ENCODE results near the gene CNTN4. TPM values are rescaled to one million over a fixed set of nuclear protein-coding genes. Genes with fewer than 3 reads are reported as not detected.

Gene CNTN4
- polyA plus RNA-seq, 2 donors: 0.51 to 0.54 TPM

- Histone ChIP-seq H3K4me1 (ENCODE audit: control insufficient read depth in 2 of 2, insufficient read depth in 2 of 2, low read length in 1 of 2) (no peaks in the 10 kb centered on the region), H3K36me3 (ENCODE audit: control insufficient read depth in 2 of 2, insufficient read depth in 2 of 2, low read length in 1 of 2) (no peaks in the 10 kb centered on the region), H3K27me3 (ENCODE audit: control insufficient read depth in 1 of 2, insufficient read depth in 2 of 2, low read length in 2 of 2) (no peaks in the 10 kb centered on the region), H3K4me3 (ENCODE audit: low read depth in 1 of 2, low read length in 2 of 2) (no peak overlapping the region), H3K9me3 (ENCODE audit: control insufficient read depth in 2 of 2, insufficient read depth in 1 of 2, low read depth in 1 of 2, low read length in 1 of 2) (no peaks in the 10 kb centered on the region), H3K27ac (ENCODE audit: low read depth in 2 of 2, low read length in 1 of 2) (no peak overlapping the region)
- WGBS, 2 donors: 32 to 35% methylated on average over 8 of the region's 8 CpGs
Measured at GRCh38 chr3:2727610-2728318, 629.1 kb downstream of the CNTN4 start.

GRCh38 chr3:2731843-2732242 is 633.2 kb downstream of the CNTN4 start:
- H3K9me3 ChIP-seq (ENCODE audit: control insufficient read depth in 2 of 2, insufficient read depth in 1 of 2, low read depth in 1 of 2, low read length in 1 of 2): no peaks in the 10 kb centered on the region
- no peaks in the 10 kb centered on the region for H3K27me3 ChIP-seq (ENCODE audit: control insufficient read depth in 1 of 2, insufficient read depth in 2 of 2, low read length in 2 of 2)
- H3K36me3 ChIP-seq (ENCODE audit: control insufficient read depth in 2 of 2, insufficient read depth in 2 of 2, low read length in 1 of 2): no peaks in the 10 kb centered on the region
- WGBS, 2 donors: 74 to 84% methylated on average over 2 of the region's 2 CpGs
- H3K4me3 ChIP-seq (ENCODE audit: low read depth in 1 of 2, low read length in 2 of 2): no peak overlapping the region
- H3K27ac ChIP-seq (ENCODE audit: low read depth in 2 of 2, low read length in 1 of 2): no peak overlapping the region
- H3K4me1 ChIP-seq (ENCODE audit: control insufficient read depth in 2 of 2, insufficient read depth in 2 of 2, low read length in 1 of 2): no peaks in the 10 kb centered on the region

GRCh38 chr3:2735392-2735894 is 636.8 kb downstream of the CNTN4 start:
- Histone ChIP-seq H3K27me3 (ENCODE audit: control insufficient read depth in 1 of 2, insufficient read depth in 2 of 2, low read length in 2 of 2) (no peaks in the 10 kb centered on the region), H3K27ac (ENCODE audit: low read depth in 2 of 2, low read length in 1 of 2) (no peak overlapping the region), H3K36me3 (ENCODE audit: control insufficient read depth in 2 of 2, insufficient read depth in 2 of 2, low read length in 1 of 2) (no peaks in the 10 kb centered on the region), H3K4me1 (ENCODE audit: control insufficient read depth in 2 of 2, insufficient read depth in 2 of 2, low read length in 1 of 2) (no peaks in the 10 kb centered on the region), H3K4me3 (ENCODE audit: low read depth in 1 of 2, low read length in 2 of 2) (no peak overlapping the region), H3K9me3 (ENCODE audit: control insufficient read depth in 2 of 2, insufficient read depth in 1 of 2, low read depth in 1 of 2, low read length in 1 of 2) (no peaks in the 10 kb centered on the region)
- 69 to 74% methylated on average over 7 of the region's 7 CpGs for WGBS, 2 donors

- Histone ChIP-seq H3K27ac (ENCODE audit: low read depth in 2 of 2, low read length in 1 of 2) (no peak overlapping the region), H3K27me3 (ENCODE audit: control insufficient read depth in 1 of 2, insufficient read depth in 2 of 2, low read length in 2 of 2) (no peaks in the 10 kb centered on the region), H3K9me3 (ENCODE audit: control insufficient read depth in 2 of 2, insufficient read depth in 1 of 2, low read depth in 1 of 2, low read length in 1 of 2) (no peaks in the 10 kb centered on the region), H3K4me3 (ENCODE audit: low read depth in 1 of 2, low read length in 2 of 2) (no peak overlapping the region), H3K4me1 (ENCODE audit: control insufficient read depth in 2 of 2, insufficient read depth in 2 of 2, low read length in 1 of 2) (no peaks in the 10 kb centered on the region), H3K36me3 (ENCODE audit: control insufficient read depth in 2 of 2, insufficient read depth in 2 of 2, low read length in 1 of 2) (no peaks in the 10 kb centered on the region)
- WGBS, 2 donors: 35 to 50% methylated on average over 3 of the region's 3 CpGs
Measured at GRCh38 chr3:2741516-2741915, 642.9 kb downstream of the CNTN4 start.

- WGBS, 2 donors: 43 to 55% methylated on average over 9 of the region's 9 CpGs
- no peak overlapping the region for H3K27ac ChIP-seq (ENCODE audit: low read depth in 2 of 2, low read length in 1 of 2)
- no peaks in the 10 kb centered on the region for H3K36me3 ChIP-seq (ENCODE audit: control insufficient read depth in 2 of 2, insufficient read depth in 2 of 2, low read length in 1 of 2)
- H3K27me3 ChIP-seq (ENCODE audit: control insufficient read depth in 1 of 2, insufficient read depth in 2 of 2, low read length in 2 of 2): no peaks in the 10 kb centered on the region
- H3K4me1 ChIP-seq (ENCODE audit: control insufficient read depth in 2 of 2, insufficient read depth in 2 of 2, low read length in 1 of 2): no peaks in the 10 kb centered on the region
- H3K4me3 ChIP-seq (ENCODE audit: low read depth in 1 of 2, low read length in 2 of 2): no peak overlapping the region
- no peaks in the 10 kb centered on the region for H3K9me3 ChIP-seq (ENCODE audit: control insufficient read depth in 2 of 2, insufficient read depth in 1 of 2, low read depth in 1 of 2, low read length in 1 of 2)
Measured at GRCh38 chr3:2765002-2765579, 666.4 kb downstream of the CNTN4 start.

- Histone ChIP-seq H3K27me3 (ENCODE audit: control insufficient read depth in 1 of 2, insufficient read depth in 2 of 2, low read length in 2 of 2) (no peaks in the 10 kb centered on the region), H3K27ac (ENCODE audit: low read depth in 2 of 2, low read length in 1 of 2) (no peak overlapping the region), H3K36me3 (ENCODE audit: control insufficient read depth in 2 of 2, insufficient read depth in 2 of 2, low read length in 1 of 2) (no peaks in the 10 kb centered on the region), H3K4me3 (ENCODE audit: low read depth in 1 of 2, low read length in 2 of 2) (no peak overlapping the region), H3K9me3 (ENCODE audit: control insufficient read depth in 2 of 2, insufficient read depth in 1 of 2, low read depth in 1 of 2, low read length in 1 of 2) (no peaks in the 10 kb centered on the region), H3K4me1 (ENCODE audit: control insufficient read depth in 2 of 2, insufficient read depth in 2 of 2, low read length in 1 of 2) (no peaks in the 10 kb centered on the region)
- 30 to 43% methylated on average over 2 of the region's 2 CpGs for WGBS, 2 donors
Measured at GRCh38 chr3:2770451-2770850, 671.8 kb downstream of the CNTN4 start.

- Histone ChIP-seq H3K27ac (ENCODE audit: low read depth in 2 of 2, low read length in 1 of 2) (no peak overlapping the region), H3K27me3 (ENCODE audit: control insufficient read depth in 1 of 2, insufficient read depth in 2 of 2, low read length in 2 of 2) (no peaks in the 10 kb centered on the region), H3K9me3 (ENCODE audit: control insufficient read depth in 2 of 2, insufficient read depth in 1 of 2, low read depth in 1 of 2, low read length in 1 of 2) (no peaks in the 10 kb centered on the region), H3K36me3 (ENCODE audit: control insufficient read depth in 2 of 2, insufficient read depth in 2 of 2, low read length in 1 of 2) (no peaks in the 10 kb centered on the region), H3K4me3 (ENCODE audit: low read depth in 1 of 2, low read length in 2 of 2) (no peak overlapping the region), H3K4me1 (ENCODE audit: control insufficient read depth in 2 of 2, insufficient read depth in 2 of 2, low read length in 1 of 2) (no peaks in the 10 kb centered on the region)
Measured at GRCh38 chr3:2771193-2771592, 672.5 kb downstream of the CNTN4 start.

- Histone ChIP-seq H3K4me3 (ENCODE audit: low read depth in 1 of 2, low read length in 2 of 2) (no peak overlapping the region), H3K36me3 (ENCODE audit: control insufficient read depth in 2 of 2, insufficient read depth in 2 of 2, low read length in 1 of 2) (no peaks in the 10 kb centered on the region), H3K27ac (ENCODE audit: low read depth in 2 of 2, low read length in 1 of 2) (no peak overlapping the region), H3K4me1 (ENCODE audit: control insufficient read depth in 2 of 2, insufficient read depth in 2 of 2, low read length in 1 of 2) (no peaks in the 10 kb centered on the region), H3K9me3 (ENCODE audit: control insufficient read depth in 2 of 2, insufficient read depth in 1 of 2, low read depth in 1 of 2, low read length in 1 of 2) (no peaks in the 10 kb centered on the region), H3K27me3 (ENCODE audit: control insufficient read depth in 1 of 2, insufficient read depth in 2 of 2, low read length in 2 of 2) (no peaks in the 10 kb centered on the region)
- WGBS, 2 donors: 69 to 74% methylated on average over 5 of the region's 5 CpGs
Measured at GRCh38 chr3:2771741-2772140, 673.1 kb downstream of the CNTN4 start.

GRCh38 chr3:2772803-2773202 is 674.1 kb downstream of the CNTN4 start:
- Histone ChIP-seq H3K4me3 (ENCODE audit: low read depth in 1 of 2, low read length in 2 of 2) (no peak overlapping the region), H3K9me3 (ENCODE audit: control insufficient read depth in 2 of 2, insufficient read depth in 1 of 2, low read depth in 1 of 2, low read length in 1 of 2) (no peaks in the 10 kb centered on the region), H3K27ac (ENCODE audit: low read depth in 2 of 2, low read length in 1 of 2) (no peak overlapping the region), H3K4me1 (ENCODE audit: control insufficient read depth in 2 of 2, insufficient read depth in 2 of 2, low read length in 1 of 2) (no peaks in the 10 kb centered on the region), H3K36me3 (ENCODE audit: control insufficient read depth in 2 of 2, insufficient read depth in 2 of 2, low read length in 1 of 2) (no peaks in the 10 kb centered on the region), H3K27me3 (ENCODE audit: control insufficient read depth in 1 of 2, insufficient read depth in 2 of 2, low read length in 2 of 2) (no peaks in the 10 kb centered on the region)
- WGBS, 2 donors: 71 to 73% methylated on average over 1 of the region's 1 CpG
